Renal cortical epithelial cell (primary cell): ENCODE results near the gene FUT9. TPM values are rescaled to one million over a fixed set of nuclear protein-coding genes. Genes with fewer than 3 reads are reported as not detected.

Source experiments
- DNase-seq: peaks from one replicate; pipeline ENCODE4 v3.0.0-alpha.2; 2011; ENCODE audit warnings: low read depth
- total RNA-seq: library from RNA; depleted of rRNA; stranded (reverse); fragments of >200 nt; gene quantifications from 2 replicates; pipeline ENCODE4 v1.2.3, GENCODE V29; 2014

The FUT9 gene
- total RNA-seq, 1 donor from 2014 or later = 0.20 TPM

- no peak for DNase-seq
Observed at GRCh38 chr6:96066376-96066775, 50.6 kb downstream of the FUT9 start.

GRCh38 chr6:96073555-96073954 lies 57.8 kb downstream of the FUT9 start:
- DNase-seq = no peak

- DNase-seq = no peak
Observed at GRCh38 chr6:96074006-96074405, 58.2 kb downstream of the FUT9 start.

GRCh38 chr6:96075826-96076225 lies 60.1 kb downstream of the FUT9 start:
- peak; percentile 14 for DNase-seq

- DNase-seq = no peak
Observed at GRCh38 chr6:96086745-96087144, 71.0 kb downstream of the FUT9 start.

- peak; percentile 6 for DNase-seq
Observed at GRCh38 chr6:96089173-96089572, 73.4 kb downstream of the FUT9 start.

- DNase-seq = no peak
Observed at GRCh38 chr6:96094077-96094476, 78.3 kb downstream of the FUT9 start.

- DNase-seq = no peak
Observed at GRCh38 chr6:96099069-96099468, 83.3 kb downstream of the FUT9 start.

GRCh38 chr6:96101564-96101963 lies 85.8 kb downstream of the FUT9 start:
- no peak for DNase-seq

GRCh38 chr6:96104910-96105309 lies 89.1 kb downstream of the FUT9 start:
- DNase-seq = no peak

GRCh38 chr6:96110878-96111277 lies 95.1 kb downstream of the FUT9 start:
- DNase-seq = no peak

- DNase-seq = no peak
Observed at GRCh38 chr6:96116674-96117073, 100.9 kb downstream of the FUT9 start.

GRCh38 chr6:96124778-96125177 lies 109.0 kb downstream of the FUT9 start:
- peak; percentile 50 for DNase-seq

GRCh38 chr6:96138406-96138805 lies 122.6 kb downstream of the FUT9 start:
- DNase-seq = no peak

GRCh38 chr6:96142142-96142541 lies 126.4 kb downstream of the FUT9 start:
- no peak for DNase-seq

GRCh38 chr6:96150431-96150830 lies 134.7 kb downstream of the FUT9 start:
- no peak for DNase-seq

GRCh38 chr6:96151707-96152106 lies 135.9 kb downstream of the FUT9 start:
- DNase-seq = no peak

- DNase-seq = no peak
Observed at GRCh38 chr6:96152114-96152708, 136.4 kb downstream of the FUT9 start.

GRCh38 chr6:96153775-96154174 lies 138.0 kb downstream of the FUT9 start:
- peak; percentile 32 for DNase-seq

GRCh38 chr6:96156425-96156824 lies 140.7 kb downstream of the FUT9 start:
- no peak for DNase-seq

GRCh38 chr6:96157018-96157565 lies 141.3 kb downstream of the FUT9 start:
- peak; percentile 40 for DNase-seq

- DNase-seq = peak; percentile 65
Observed at GRCh38 chr6:96162711-96163120, 146.9 kb downstream of the FUT9 start.

GRCh38 chr6:96164802-96165201 lies 149.0 kb downstream of the FUT9 start:
- peak; percentile 30 for DNase-seq

GRCh38 chr6:96171112-96171511 lies 155.3 kb downstream of the FUT9 start:
- DNase-seq = no peak
